ENCODE results near the gene FIGNL2. TPM values are rescaled to one million over a fixed set of nuclear protein-coding genes. Genes with fewer than 3 reads are reported as not detected.

FIGNL2 gene
- total RNA-seq, 2 donors from 2014 or later: 10.5 to 17.7 TPM

GRCh38 chr12:51793201-51793600, 55.3 kb downstream of the FIGNL2 start:
- Histone ChIP-seq H3K4me1 (ENCODE audit: control insufficient read depth, insufficient read depth, low read length) (peaks cover 3% of the 10 kb centered on the region), H3K27ac (ENCODE audit: low read depth, low read length) (no peak overlapping the region), H3K9me3 (ENCODE audit: control insufficient read depth, low read length) (no peaks in the 10 kb centered on the region), H3K27me3 (ENCODE audit: control insufficient read depth, insufficient read depth, low read length, poor library complexity, severe bottlenecking) (no peaks in the 10 kb centered on the region), H3K4me3 (ENCODE audit: low read length) (no peak overlapping the region), H3K9ac (ENCODE audit: extremely low read depth, low read length, poor library complexity, severe bottlenecking) (no peak overlapping the region), H3K36me3 (ENCODE audit: control insufficient read depth, insufficient read depth, low read length) (peaks cover 21% of the 10 kb centered on the region)
- H3K27ac Mint-ChIP-seq: no peak overlapping the region
- H3K4me1 Mint-ChIP-seq: peaks cover 2% of the 10 kb centered on the region
- peaks cover 14% of the 10 kb centered on the region for H3K36me3 Mint-ChIP-seq (ENCODE audit: low read depth)
- H3K9me3 Mint-ChIP-seq: no peaks in the 10 kb centered on the region
- H3K4me3 Mint-ChIP-seq: no peak overlapping the region
- no peak for DNase-seq
- TF ChIP-seq CTCF (conservative IDR thresholded peaks at IDR 0.05): no peak
- WGBS, 2 experiments (ENCODE audit: insufficient coverage in 1 of 2, insufficient read length in 1 of 2): 93 to 97% methylated on average over 1 of the region's 1 CpG
- peaks cover 4% of the 10 kb centered on the region for H3K27me3 Mint-ChIP-seq (ENCODE audit: insufficient read depth)

- Histone ChIP-seq H3K4me3 (ENCODE audit: low read length) (no peak overlapping the region), H3K9me3 (ENCODE audit: control insufficient read depth, low read length) (no peaks in the 10 kb centered on the region), H3K27me3 (ENCODE audit: control insufficient read depth, insufficient read depth, low read length, poor library complexity, severe bottlenecking) (no peaks in the 10 kb centered on the region), H3K4me1 (ENCODE audit: control insufficient read depth, insufficient read depth, low read length) (peaks cover 4% of the 10 kb centered on the region), H3K36me3 (ENCODE audit: control insufficient read depth, insufficient read depth, low read length) (peaks cover 21% of the 10 kb centered on the region), H3K27ac (ENCODE audit: low read depth, low read length) (no peak overlapping the region), H3K9ac (ENCODE audit: extremely low read depth, low read length, poor library complexity, severe bottlenecking) (no peak overlapping the region)
- no peak overlapping the region for H3K27ac Mint-ChIP-seq
- H3K4me1 Mint-ChIP-seq: peaks cover 7% of the 10 kb centered on the region
- no peak for TF ChIP-seq CTCF (conservative IDR thresholded peaks at IDR 0.05)
- H3K27me3 Mint-ChIP-seq (ENCODE audit: insufficient read depth): peaks cover 4% of the 10 kb centered on the region
- WGBS, 2 experiments (ENCODE audit: insufficient coverage in 1 of 2, insufficient read length in 1 of 2): 97 to 100% methylated on average over 3 to 5 of the region's 5 CpGs
- H3K9me3 Mint-ChIP-seq: no peaks in the 10 kb centered on the region
- peaks cover 14% of the 10 kb centered on the region for H3K36me3 Mint-ChIP-seq (ENCODE audit: low read depth)
- no peak overlapping the region for H3K4me3 Mint-ChIP-seq
- DNase-seq: peak; percentile 67
These were observed 56.1 kb downstream of the FIGNL2 start for GRCh38 chr12:51792417-51792816.

GRCh38 chr12:51788876-51789275, 59.6 kb downstream of the FIGNL2 start:
- Histone ChIP-seq H3K9me3 (ENCODE audit: control insufficient read depth, low read length) (no peaks in the 10 kb centered on the region), H3K36me3 (ENCODE audit: control insufficient read depth, insufficient read depth, low read length) (peaks cover 12% of the 10 kb centered on the region), H3K4me3 (ENCODE audit: low read length) (no peak overlapping the region), H3K9ac (ENCODE audit: extremely low read depth, low read length, poor library complexity, severe bottlenecking) (no peak overlapping the region), H3K4me1 (ENCODE audit: control insufficient read depth, insufficient read depth, low read length) (peaks cover 4% of the 10 kb centered on the region), H3K27ac (ENCODE audit: low read depth, low read length) (no peak overlapping the region), H3K27me3 (ENCODE audit: control insufficient read depth, insufficient read depth, low read length, poor library complexity, severe bottlenecking) (no peaks in the 10 kb centered on the region)
- no peaks in the 10 kb centered on the region for H3K9me3 Mint-ChIP-seq
- peaks cover 11% of the 10 kb centered on the region for H3K36me3 Mint-ChIP-seq (ENCODE audit: low read depth)
- TF ChIP-seq CTCF (conservative IDR thresholded peaks at IDR 0.05): no peak
- 89 to 93% methylated on average over 5 to 6 of the region's 6 CpGs for WGBS, 2 experiments (ENCODE audit: insufficient coverage in 1 of 2, insufficient read length in 1 of 2)
- DNase-seq: no peak
- H3K27ac Mint-ChIP-seq: no peak overlapping the region
- peaks cover 7% of the 10 kb centered on the region for H3K27me3 Mint-ChIP-seq (ENCODE audit: insufficient read depth)
- peaks cover 7% of the 10 kb centered on the region for H3K4me1 Mint-ChIP-seq
- no peak overlapping the region for H3K4me3 Mint-ChIP-seq

All from endodermal cell (in vitro differentiated cells).